ENCODE measurements around the gene SPATA31A7.
"Not testable (repeated sequence)": the region's sequence is repeated elsewhere in the genome, so short reads cannot be mapped to it uniquely, and the experiment has no call there.

SPATA31A7 gene

DNA sequence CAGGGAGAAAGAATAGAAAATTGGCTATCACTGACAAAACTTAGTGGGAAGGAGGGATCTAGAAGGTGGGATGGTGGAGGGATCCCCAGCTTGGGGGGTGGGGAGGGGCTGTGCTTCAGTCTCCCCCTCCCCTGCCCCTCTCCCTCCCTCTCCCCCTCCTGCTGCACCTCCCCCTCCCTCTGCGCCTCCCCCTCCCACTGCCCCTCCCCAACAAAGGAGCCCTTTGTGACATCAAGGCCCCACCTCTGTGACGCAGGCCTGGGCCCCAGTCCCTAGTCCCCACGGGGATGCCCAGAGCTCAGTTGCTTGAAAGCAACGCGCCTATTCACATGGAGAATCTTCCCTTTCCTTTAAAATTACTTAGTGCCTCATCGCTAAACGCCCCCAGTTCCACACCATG, at the start of gene SPATA31A7:
Gene SPATA31A7 (plus strand): TSS at position 301 of the 400 bp plus-strand sequence. CDS start 29 bp downstream, at position 330.
- DNase-seq: not testable (repeated sequence)

DNA sequence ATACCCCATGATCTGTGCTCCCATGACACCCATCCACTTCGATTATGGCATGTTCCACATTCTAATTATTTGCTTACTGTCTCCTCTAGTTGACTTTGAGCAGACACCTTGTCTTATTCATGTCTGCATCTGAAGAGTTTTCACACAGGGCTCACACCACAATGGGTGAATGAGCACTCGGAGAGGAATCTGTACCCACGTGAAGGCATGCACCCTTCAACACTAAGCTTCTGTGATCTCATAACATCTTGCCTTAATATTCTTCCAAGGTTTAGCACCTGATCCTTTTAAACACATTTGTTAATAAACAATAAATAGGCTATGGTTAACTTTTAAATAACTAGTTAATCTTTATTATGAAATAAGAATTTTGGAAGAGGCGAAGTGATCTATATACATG, 36.6 kb downstream of the SPATA31A7 start:
- not testable (repeated sequence) for DNase-seq

Measured in activated CD8-positive, alpha-beta memory T cell treated with anti-CD3 and anti-CD28 coated beads, Interleukin-2, amount 50 U/mL, for 48 hours (primary cell).